Measurements from ENCODE around the gene CAPZA2.

CAPZA2 gene

DNA sequence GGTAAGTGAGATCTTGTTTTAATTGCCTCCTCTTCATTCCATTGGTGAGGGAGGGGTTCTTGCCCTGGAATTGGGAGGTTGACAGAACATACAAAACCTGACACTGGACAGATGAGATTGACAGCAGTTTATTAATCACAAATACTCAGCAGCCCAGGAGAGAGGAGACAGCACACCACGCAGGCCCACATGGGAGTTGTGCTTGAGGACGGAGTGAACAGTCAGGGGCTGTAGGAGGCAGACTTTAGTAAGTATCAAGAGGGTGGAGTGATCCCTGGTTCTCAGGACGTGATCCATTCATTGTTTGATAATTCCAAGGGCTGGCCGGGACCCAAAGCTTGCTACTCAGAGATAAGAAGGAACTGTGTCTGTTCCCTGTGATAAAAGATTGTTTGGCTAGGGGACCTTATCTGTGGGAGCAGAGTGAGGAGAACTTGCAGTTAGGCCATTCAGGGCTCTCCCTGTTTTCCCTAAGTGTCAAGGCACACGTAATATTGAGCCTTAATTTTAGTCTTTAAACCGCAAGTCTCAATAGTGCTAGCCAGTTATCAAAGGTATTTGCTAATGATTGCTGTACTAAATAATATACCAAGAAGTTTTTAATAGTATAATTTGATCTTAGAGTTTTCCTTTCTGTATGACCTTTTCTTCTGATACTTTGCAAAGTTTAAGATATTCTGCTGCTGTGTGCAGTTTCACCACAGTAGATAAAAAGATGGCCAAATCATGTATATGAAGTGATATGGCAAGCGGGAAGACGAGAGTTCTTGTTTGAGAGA, 14.5 kb downstream of the CAPZA2 start:
- Mint-ChIP-seq H3K36me3 (ENCODE audit: low read depth) (peaks cover 8% of the 10 kb centered on the region), H3K9me3 (no peaks in the 10 kb centered on the region), H3K4me1 (ENCODE audit: low read depth) (peaks cover 27% of the 10 kb centered on the region), H3K27ac (no peak overlapping the region), H3K27me3 (ENCODE audit: low read depth) (no peaks in the 10 kb centered on the region), H3K4me3 (no peak overlapping the region)

- H3K4me3 Mint-ChIP-seq = no peak overlapping the region
- H3K9me3 Mint-ChIP-seq = no peaks in the 10 kb centered on the region
- H3K27me3 Mint-ChIP-seq (ENCODE audit: low read depth) = no peaks in the 10 kb centered on the region
- H3K36me3 Mint-ChIP-seq (ENCODE audit: low read depth) = peaks cover 7% of the 10 kb centered on the region
- H3K27ac Mint-ChIP-seq = no peak overlapping the region
- peaks cover 25% of the 10 kb centered on the region for H3K4me1 Mint-ChIP-seq (ENCODE audit: low read depth)
Observed at GRCh38 chr7:116877443-116878217, 15.2 kb downstream of the CAPZA2 start.

- H3K36me3 Mint-ChIP-seq (ENCODE audit: low read depth) = peaks cover 27% of the 10 kb centered on the region
- H3K27ac Mint-ChIP-seq = no peak overlapping the region
- H3K4me1 Mint-ChIP-seq (ENCODE audit: low read depth) = peaks cover 7% of the 10 kb centered on the region
Observed at GRCh38 chr7:116884691-116885090, 22.3 kb downstream of the CAPZA2 start.

GRCh38 chr7:116885724-116886123, 23.3 kb downstream of the CAPZA2 start:
- Mint-ChIP-seq H3K9me3 (peaks cover 10% of the 10 kb centered on the region), H3K27ac (no peak overlapping the region), H3K36me3 (ENCODE audit: low read depth) (peaks cover 30% of the 10 kb centered on the region), H3K4me3 (no peak overlapping the region), H3K27me3 (ENCODE audit: low read depth) (no peaks in the 10 kb centered on the region), H3K4me1 (ENCODE audit: low read depth) (peaks cover 7% of the 10 kb centered on the region)

More at GRCh38 chr7:116884691-116885090, 22.3 kb downstream of the CAPZA2 start:
- Mint-ChIP-seq H3K27me3 (ENCODE audit: low read depth) (no peaks in the 10 kb centered on the region), H3K9me3 (peaks cover 10% of the 10 kb centered on the region), H3K4me3 (no peak overlapping the region)

- Mint-ChIP-seq H3K27me3 (ENCODE audit: low read depth) (no peaks in the 10 kb centered on the region), H3K9me3 (peaks cover 10% of the 10 kb centered on the region), H3K4me1 (ENCODE audit: low read depth) (peaks cover 7% of the 10 kb centered on the region), H3K27ac (no peak overlapping the region), H3K36me3 (ENCODE audit: low read depth) (peaks cover 30% of the 10 kb centered on the region), H3K4me3 (no peak overlapping the region)
Observed at GRCh38 chr7:116886543-116887156, 24.3 kb downstream of the CAPZA2 start.

- Mint-ChIP-seq H3K4me1 (ENCODE audit: low read depth) (peaks cover 5% of the 10 kb centered on the region), H3K9me3 (peaks cover 10% of the 10 kb centered on the region), H3K4me3 (no peak overlapping the region), H3K27me3 (ENCODE audit: low read depth) (no peaks in the 10 kb centered on the region), H3K36me3 (ENCODE audit: low read depth) (peaks cover 42% of the 10 kb centered on the region), H3K27ac (no peak overlapping the region)
Observed at GRCh38 chr7:116888895-116889294, 26.5 kb downstream of the CAPZA2 start.

DNA sequence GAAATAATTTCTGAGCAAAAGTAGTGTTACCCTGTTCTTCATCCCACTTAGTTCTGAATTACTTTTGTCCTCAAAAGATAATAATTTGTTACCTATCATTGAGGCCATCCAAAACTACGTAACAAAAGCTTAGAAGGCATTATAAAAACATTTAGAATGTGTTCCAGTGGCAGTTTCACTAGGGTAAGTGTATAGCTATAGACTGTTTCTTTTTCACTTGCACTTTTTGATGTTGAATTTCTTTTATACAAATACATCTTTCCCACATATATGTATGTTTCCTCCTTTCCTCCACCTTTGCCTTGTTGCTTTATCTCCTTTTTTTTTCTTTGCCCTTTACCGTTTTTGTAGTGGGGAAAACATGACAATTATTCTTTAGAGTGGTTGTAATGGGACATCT, 33.5 kb downstream of the CAPZA2 start:
- no peaks in the 10 kb centered on the region for H3K27me3 Mint-ChIP-seq (ENCODE audit: low read depth)
- H3K27ac Mint-ChIP-seq = no peak overlapping the region
- peaks cover 4% of the 10 kb centered on the region for H3K4me1 Mint-ChIP-seq (ENCODE audit: low read depth)
- H3K36me3 Mint-ChIP-seq (ENCODE audit: low read depth) = peaks cover 26% of the 10 kb centered on the region
- no peaks in the 10 kb centered on the region for H3K9me3 Mint-ChIP-seq
- H3K4me3 Mint-ChIP-seq = no peak overlapping the region

DNA sequence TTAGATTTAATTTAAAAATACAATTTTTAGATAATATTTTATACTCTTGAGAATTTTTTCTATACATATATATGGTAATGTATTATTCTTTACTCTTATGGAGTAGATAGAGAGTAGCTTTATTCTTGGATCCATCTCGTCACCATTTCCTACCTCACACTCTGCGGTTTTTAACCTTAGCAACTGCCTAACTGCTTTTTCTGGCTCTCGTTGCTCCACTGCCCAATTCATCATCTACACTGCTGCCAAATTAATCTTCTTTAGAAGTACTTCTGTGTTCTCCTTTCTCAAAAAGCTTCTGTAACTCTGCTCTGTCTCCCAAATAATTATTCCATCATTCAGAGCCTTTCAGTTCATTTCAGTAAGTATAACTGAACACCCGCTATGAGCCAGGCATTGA, 35.3 kb downstream of the CAPZA2 start:
- H3K9me3 Mint-ChIP-seq = no peaks in the 10 kb centered on the region
- peaks cover 4% of the 10 kb centered on the region for H3K4me1 Mint-ChIP-seq (ENCODE audit: low read depth)
- H3K4me3 Mint-ChIP-seq = no peak overlapping the region
- no peaks in the 10 kb centered on the region for H3K27me3 Mint-ChIP-seq (ENCODE audit: low read depth)
- H3K36me3 Mint-ChIP-seq (ENCODE audit: low read depth) = peaks cover 28% of the 10 kb centered on the region
- no peak overlapping the region for H3K27ac Mint-ChIP-seq

DNA sequence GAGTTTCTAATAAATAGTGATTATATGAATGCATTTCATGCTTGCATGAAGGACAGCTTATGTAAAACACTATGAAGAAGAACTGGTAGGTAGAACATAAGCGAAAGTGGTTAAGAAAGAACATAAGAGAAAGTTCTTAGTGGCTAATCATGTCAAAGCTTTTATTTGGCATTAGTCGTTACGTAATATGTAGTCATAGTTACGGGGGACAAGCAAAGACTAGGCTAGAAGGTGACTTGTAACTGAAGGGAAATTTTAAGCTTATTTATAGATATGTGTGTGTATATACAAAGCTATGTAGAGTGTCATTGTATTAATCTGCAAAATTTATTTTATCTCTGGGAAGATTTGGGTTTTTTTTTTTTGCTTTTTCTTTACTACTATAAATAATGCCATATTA, 36.9 kb downstream of the CAPZA2 start:
- Mint-ChIP-seq H3K4me1 (ENCODE audit: low read depth) (peaks cover 4% of the 10 kb centered on the region), H3K4me3 (no peak overlapping the region), H3K36me3 (ENCODE audit: low read depth) (peaks cover 31% of the 10 kb centered on the region), H3K9me3 (no peaks in the 10 kb centered on the region), H3K27me3 (ENCODE audit: low read depth) (no peaks in the 10 kb centered on the region), H3K27ac (no peak overlapping the region)

DNA sequence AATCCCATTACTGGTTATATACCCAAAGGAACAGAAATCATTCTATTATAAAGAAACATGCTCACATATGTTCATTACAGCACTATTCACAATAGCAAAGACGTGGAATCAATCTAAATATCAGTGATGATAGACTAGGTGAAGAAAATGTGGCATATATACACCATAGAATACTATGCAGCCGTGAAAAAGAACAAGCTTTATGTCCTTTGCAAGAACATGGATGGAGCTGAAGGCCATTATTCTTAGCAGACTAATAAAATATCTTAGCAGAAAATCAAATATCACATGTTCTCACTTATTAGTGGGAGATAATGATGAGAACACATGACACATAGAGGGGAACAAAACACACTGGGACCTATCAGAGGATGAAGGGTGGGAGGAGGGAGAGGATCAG, 38.8 kb downstream of the CAPZA2 start:
- Mint-ChIP-seq H3K27me3 (ENCODE audit: low read depth) (no peaks in the 10 kb centered on the region), H3K4me3 (no peak overlapping the region), H3K36me3 (ENCODE audit: low read depth) (peaks cover 35% of the 10 kb centered on the region), H3K27ac (no peak overlapping the region), H3K4me1 (ENCODE audit: low read depth) (peaks cover 2% of the 10 kb centered on the region), H3K9me3 (no peaks in the 10 kb centered on the region)

DNA sequence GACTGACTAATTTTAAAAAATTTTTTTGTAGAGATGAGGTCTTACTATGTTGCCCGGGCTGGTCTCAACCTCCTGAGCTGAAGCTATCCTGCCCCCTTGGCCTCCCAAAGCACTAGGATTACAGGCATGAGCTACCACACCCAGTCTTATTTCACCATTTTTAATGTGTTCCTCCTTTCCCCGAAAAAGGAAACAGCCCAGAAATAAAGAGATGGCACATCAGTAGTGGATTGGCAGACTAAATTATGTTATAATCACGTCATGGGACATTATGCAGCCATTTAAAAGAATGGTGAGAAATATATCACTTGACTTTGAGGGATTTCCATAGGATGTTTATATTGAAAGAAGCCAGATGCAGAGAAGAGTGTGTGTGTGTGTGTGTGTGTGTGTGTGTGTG, 40.5 kb downstream of the CAPZA2 start:
- H3K4me3 Mint-ChIP-seq = no peak overlapping the region
- H3K27ac Mint-ChIP-seq = no peak overlapping the region
- H3K9me3 Mint-ChIP-seq = no peaks in the 10 kb centered on the region
- H3K27me3 Mint-ChIP-seq (ENCODE audit: low read depth) = no peaks in the 10 kb centered on the region
- H3K4me1 Mint-ChIP-seq (ENCODE audit: low read depth) = no peaks in the 10 kb centered on the region
- peaks cover 38% of the 10 kb centered on the region for H3K36me3 Mint-ChIP-seq (ENCODE audit: low read depth)

DNA sequence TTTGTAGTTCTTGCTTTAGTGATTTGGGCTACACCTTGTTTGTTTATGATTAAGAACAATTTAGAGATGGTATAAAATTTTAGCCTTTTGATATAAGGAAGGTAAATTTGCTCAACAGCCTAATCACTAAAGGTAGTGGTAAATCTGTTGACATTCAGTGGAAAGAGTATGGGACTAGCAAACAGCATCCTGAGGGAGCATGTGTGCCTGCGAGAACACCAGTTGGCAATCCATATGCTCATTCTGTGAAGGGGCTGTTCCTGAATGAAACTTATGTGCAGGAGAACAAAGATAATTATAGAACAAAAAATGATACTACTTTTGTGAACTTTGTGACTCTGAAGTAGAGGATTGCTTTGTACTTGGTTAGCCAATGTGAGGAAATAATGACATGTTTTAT, 44.0 kb downstream of the CAPZA2 start:
- Mint-ChIP-seq H3K4me3 (no peak overlapping the region), H3K9me3 (no peaks in the 10 kb centered on the region), H3K27ac (no peak overlapping the region), H3K4me1 (ENCODE audit: low read depth) (no peaks in the 10 kb centered on the region), H3K36me3 (ENCODE audit: low read depth) (peaks cover 36% of the 10 kb centered on the region), H3K27me3 (ENCODE audit: low read depth) (no peaks in the 10 kb centered on the region)

DNA sequence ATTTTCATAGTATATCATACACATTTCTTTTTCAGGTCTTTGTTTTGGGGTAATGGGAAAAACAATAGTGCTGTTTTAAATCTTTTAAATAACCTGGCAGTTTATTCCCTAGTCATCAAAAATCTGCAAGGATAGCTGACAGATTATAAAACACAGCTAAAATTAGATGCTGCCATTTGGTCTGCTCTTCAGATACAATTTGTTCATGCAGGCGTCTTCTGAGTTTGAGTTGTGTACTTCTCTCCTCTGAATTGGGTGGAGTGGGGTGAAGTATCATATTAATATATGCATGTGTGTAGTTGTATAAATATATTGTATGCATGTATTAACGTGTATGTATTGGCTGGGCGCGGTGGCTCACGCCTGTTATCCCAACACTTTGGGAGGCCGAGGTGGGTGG, 48.0 kb downstream of the CAPZA2 start:
- Mint-ChIP-seq H3K4me3 (no peak overlapping the region), H3K27ac (no peak overlapping the region), H3K4me1 (ENCODE audit: low read depth) (no peaks in the 10 kb centered on the region), H3K9me3 (no peaks in the 10 kb centered on the region), H3K36me3 (ENCODE audit: low read depth) (peaks cover 35% of the 10 kb centered on the region), H3K27me3 (ENCODE audit: low read depth) (no peaks in the 10 kb centered on the region)

GRCh38 chr7:116911801-116912200, 49.4 kb downstream of the CAPZA2 start:
- no peak overlapping the region for H3K4me3 Mint-ChIP-seq
- H3K27ac Mint-ChIP-seq = no peak overlapping the region
- H3K9me3 Mint-ChIP-seq = no peaks in the 10 kb centered on the region
- peaks cover 29% of the 10 kb centered on the region for H3K36me3 Mint-ChIP-seq (ENCODE audit: low read depth)
- no peaks in the 10 kb centered on the region for H3K4me1 Mint-ChIP-seq (ENCODE audit: low read depth)
- H3K27me3 Mint-ChIP-seq (ENCODE audit: low read depth) = no peaks in the 10 kb centered on the region
